K562 (cell line): ENCODE results near the gene SYT3. TPM values are rescaled to one million over a fixed set of nuclear protein-coding genes. Genes with fewer than 3 reads are reported as not detected.

Experiments
- ATAC-seq: fragments of 200-7000 bp; cut with Tn5 transposase; 3 replicates; pipeline ENCODE4 v1.9.1; 2020; ENCODE audit warnings: moderate library complexity
- BruUV-seq: library from RNA; stranded (reverse); fragments of 400-500 nt; replicated peaks from 2 replicates; lab custom pipeline; 2021; lab: Mats Ljungman, UMichigan
- CTCF ChIA-PET: fragments of 300-600 bp; formaldehyde crosslinking; extraction: SDS; loops from one replicate; lab custom pipeline; 2021; ENCODE audit warnings: low intra/inter-chr PET ratio; lab: Yijun Ruan, JAX
- POLR2A ChIA-PET: fragments of 300-600, 350-650 bp; sonication (Branson Sonifier 250); formaldehyde crosslinking; extraction: SDS; loops from one replicate; lab custom pipeline; 2021; ENCODE audit warnings: antibody characterized with exemption, inconsistent platforms; lab: Yijun Ruan, JAX
- DNase-seq, 4 experiments: peaks; one replicate each; pipeline versions ENCODE4 v3.0.0 to v3.0.0-alpha.2; 2011 to 2018; ENCODE audit warnings: low spot score in 3 of 4, mixed read lengths in 3 of 4; ENCODE audit errors: extremely low read depth in 1 of 4
- FAIRE-seq: peaks from 2 replicates; lab custom pipeline; 2011; peaks lifted over from hg19 to GRCh38; lab: Jason Lieb, UNC
- H2AFZ ChIP-seq: 2 replicates; pipeline ENCODE4 v1.6.0; 2011; ENCODE audit warnings: low read depth, low read length, control low read depth, inconsistent platforms
- H3K27ac ChIP-seq: fragments of 200-600 bp; 3 replicates; pipeline ENCODE4 v1.8.0; 2011; ENCODE audit warnings: low read depth, mild to moderate bottlenecking, control low read depth, inconsistent platforms, low read length, moderate library complexity, mixed read lengths; ENCODE audit errors: extremely low read depth
- H3K27me3 ChIP-seq, 2 experiments: fragments of 300-600 bp in 1 of 2; 2 replicates in 1 of 2; 3 replicates in 1 of 2; pipeline versions ENCODE4 v1.6.0 to v1.8.0; 2011; ENCODE audit warnings: inconsistent platforms in 2 of 2, low read length in 2 of 2, mild to moderate bottlenecking in 1 of 2, mixed read lengths in 1 of 2, moderate library complexity in 1 of 2; ENCODE audit not compliant: control insufficient read depth in 2 of 2, insufficient read depth in 2 of 2
- H3K36me3 ChIP-seq: fragments of 300-600 bp; 3 replicates; pipeline ENCODE4 v1.8.0; 2011; ENCODE audit warnings: mild to moderate bottlenecking, low read length, inconsistent platforms; ENCODE audit not compliant: control insufficient read depth, insufficient read depth
- H3K4me1 ChIP-seq, 2 experiments: fragments of 200-600 bp in 1 of 2; replicated peaks in 1 of 2; 2 replicates in 1 of 2; 3 replicates in 1 of 2; pipeline versions ENCODE4 v1.5.1 to v1.8.0; 2011; ENCODE audit warnings: inconsistent platforms in 2 of 2, low read length in 2 of 2, mild to moderate bottlenecking in 1 of 2, mixed read lengths in 1 of 2, moderate library complexity in 1 of 2; ENCODE audit not compliant: control insufficient read depth in 2 of 2, insufficient read depth in 2 of 2
- H3K4me2 ChIP-seq: 2 replicates; pipeline ENCODE4 v1.6.1; 2011; ENCODE audit warnings: low read length, control low read depth, inconsistent platforms, mixed read lengths; ENCODE audit not compliant: insufficient read depth
- H3K4me3 ChIP-seq: fragments of 200-600 bp; sonication (generic), shearing (Covaris generic); 2 replicates; pipeline ENCODE4 v1.5.1; 2016; ENCODE audit warnings: control low read depth, inconsistent platforms
- H3K79me2 ChIP-seq: fragments of 200-600 bp; 3 replicates; pipeline ENCODE4 v1.8.0; 2011; ENCODE audit warnings: low read length, inconsistent platforms; ENCODE audit not compliant: control insufficient read depth, insufficient read depth
- H3K9ac ChIP-seq, 2 experiments: 2 replicates each; pipeline versions ENCODE4 v1.6.0 to v1.6.1; 2011; ENCODE audit warnings: low read depth in 2 of 2, low read length in 2 of 2, control low read depth in 1 of 2, inconsistent platforms in 1 of 2, mild to moderate bottlenecking in 1 of 2, mixed read lengths in 1 of 2; ENCODE audit not compliant: insufficient read depth in 1 of 2
- H3K9me1 ChIP-seq: one replicate; pipeline ENCODE4 v1.6.0; 2011; ENCODE audit warnings: inconsistent platforms, mild to moderate bottlenecking, low read length, moderate library complexity; ENCODE audit not compliant: control insufficient read depth, insufficient read depth
- H3K9me3 ChIP-seq: replicated peaks from 2 replicates; pipeline ENCODE4 v1.5.1; 2011; ENCODE audit warnings: low read depth, low read length, inconsistent platforms; ENCODE audit not compliant: control insufficient read depth, insufficient read depth
- H4K20me1 ChIP-seq: replicated peaks from 2 replicates; pipeline ENCODE4 v1.6.1; 2011; ENCODE audit warnings: low read length, inconsistent platforms, mixed read lengths; ENCODE audit not compliant: control insufficient read depth, insufficient read depth
- BRD4 ChIP-seq: fragments of 200-600 bp; sonication (generic); IDR thresholded peaks from 2 replicates; pipeline ENCODE4 v1.6.1; 2017; ENCODE audit warnings: inconsistent platforms
- MTF1 ChIP-seq: fragments of 250-450 bp; sonication (Bioruptor Pico); IDR thresholded peaks from 2 replicates; pipeline ENCODE4 v1.9.0; 2021; ENCODE audit warnings: moderate library complexity, mild to moderate bottlenecking, inconsistent platforms, borderline replicate concordance
- PPARD ChIP-seq: fragments of 250-450 bp; sonication (Bioruptor Pico); IDR thresholded peaks from 2 replicates; pipeline ENCODE4 v1.8.0; 2022; ENCODE audit warnings: inconsistent platforms, mild to moderate bottlenecking, moderate library complexity
- PTBP1 ChIP-seq: fragments of 200-400 bp; formaldehyde crosslinking; IDR thresholded peaks from 2 replicates; pipeline ENCODE4 v1.6.1; 2017; ENCODE audit warnings: low read depth, low read length
- RBM14 ChIP-seq: fragments of 200-400 bp; formaldehyde crosslinking; IDR thresholded peaks from 2 replicates; pipeline ENCODE4 v1.6.1; 2018; ENCODE audit warnings: low read depth, mild to moderate bottlenecking, low read length, moderate library complexity, borderline replicate concordance; ENCODE audit not compliant: insufficient read depth
- SP2 ChIP-seq: IDR thresholded peaks from 2 replicates; pipeline ENCODE4 v1.6.1; 2011; ENCODE audit warnings: mild to moderate bottlenecking, low read depth, low read length, moderate library complexity; ENCODE audit not compliant: poor library complexity, severe bottlenecking; ENCODE audit errors: extremely low read depth
- ZBTB11 ChIP-seq, 3 experiments: fragments of 200-800 bp in 1 of 3; fragments of 250-450 bp in 1 of 3; fragments of 450-650 bp in 1 of 3; sonication (Bioruptor Pico) in 1 of 3; sonication (Bioruptor generic) in 1 of 3; formaldehyde crosslinking in 1 of 3; IDR thresholded peaks; 2 replicates each; pipeline versions ENCODE4 v1.6.1 to v1.8.0; 2016 to 2022; ENCODE audit warnings: mild to moderate bottlenecking in 2 of 3, missing genetic modification characterization in 2 of 3, missing compliant biosample characterization in 1 of 3, moderate library complexity in 1 of 3
- ZBTB26 ChIP-seq: fragments of 450-650 bp; formaldehyde crosslinking; IDR thresholded peaks from 2 replicates; pipeline ENCODE4 v1.4.0; 2022; ENCODE audit warnings: missing genetic modification characterization
- ZNF512 ChIP-seq: IDR thresholded peaks from 2 replicates; pipeline ENCODE4 v1.6.1; 2016; ENCODE audit warnings: missing genetic modification characterization, missing compliant biosample characterization
- ZNF592 ChIP-seq: fragments of 450-650 bp; IDR thresholded peaks from 2 replicates; pipeline ENCODE4 v1.6.1; 2017; ENCODE audit warnings: antibody characterized with exemption, mild to moderate bottlenecking
- WGBS: fragments of 100-300 bp; shearing (Covaris generic); methylation state at CpG from one replicate; pipeline ENCODE4 v1.1.6; 2016; ENCODE audit warnings: low coverage, mixed read lengths; ENCODE audit not compliant: insufficient coverage; ENCODE audit errors: missing lambda C conversion rate; 5-methylcytosine and 5-hydroxymethylcytosine counted together
- in situ Hi-C: fragments of 300-500 bp; cut with MboI; formaldehyde crosslinking; loops from 4 replicates; pipeline ENCODE4 v1.15.0; 2018; ENCODE audit warnings: inconsistent platforms, mixed read lengths
- intact Hi-C: fragments of 100-400 bp; cut with micrococcal nuclease; formaldehyde crosslinking; loops from 2 replicates; pipeline ENCODE4 v1.14.2; 2022
- polyA plus RNA-seq, 8 experiments: library from polyadenylated mRNA; depleted of rRNA in 4 of 8; stranded (reverse) in 5 of 8; unstranded in 3 of 8; fragments of >200 nt; fragmentation: Nextera tagmentation in 2 of 8; fragmentation: Illumina TruSeq in 1 of 8; extraction: Ambion mirVana in 2 of 8; extraction: Trizol in 1 of 8; gene quantifications; 2 replicates each; pipeline versions ENCODE4 v1.2.1 to v1.2.3, GENCODE V29; 2011 to 2014; ENCODE audit warnings: inconsistent platforms in 1 of 8, missing spikeins in 1 of 8
- total RNA-seq, 7 experiments: library from RNA; depleted of rRNA in 6 of 7; stranded (reverse); fragments of >200 nt in 6 of 7; fragmentation: Illumina TruSeq in 2 of 7; extraction: Trizol in 2 of 7; gene quantifications; 2 replicates each; pipeline versions ENCODE4 v1.2.1 to v1.2.3, GENCODE V29; 2011 to 2021; ENCODE audit warnings: low replicate concordance in 1 of 7

The SYT3 gene
- total and polyA plus RNA-seq, 9 of the 15 experiments (the other 6 are each of a cell fraction or from before 2014, with no cell fraction given), result 0.36 to 2.0 (median 0.54) TPM; not detected in 2

GRCh38 chr19:50657222-50657669 is 17.6 kb upstream of the SYT3 start:
- intact Hi-C loops, result loop anchor here (5.0 kb wide), 2 partner anchors 280 to 295 kb away; partner anchors contain the start of gene NR1H2
- TF ChIP-seq ZNF592 (no peak; the same call in 1 of the 2 replicates), ZBTB26 (CRISPR knock-in tag) (no peak), BRD4 (no peak), ZBTB11 (CRISPR knock-in tag; IDR thresholded peaks at IDR 0.05) (no peak), PTBP1 (no peak), ZNF512 (tag) (no peak), MTF1 (CRISPR knock-in tag) (no peak), SP2 (no peak), PPARD (CRISPR knock-in tag) (no peak), RBM14 (no peak)

More at GRCh38 chr19:50657222-50657669, 17.6 kb upstream of the SYT3 start:
- H3K9me1 ChIP-seq, result no peaks in the 10 kb centered on the region
- no peaks in the 10 kb centered on the region; a peak in 1 of 5 replicates for H3K27me3 ChIP-seq
- peaks cover 14% of the 10 kb centered on the region; the same call in 2 of the 3 replicates for H3K79me2 ChIP-seq
- peaks cover 20 to 48% of the 10 kb centered on the region in 2 experiments for H3K4me1 ChIP-seq
- H4K20me1 ChIP-seq, result peaks cover 3% of the 10 kb centered on the region; the same call in 1 of the 2 replicates
- DNase-seq (peak in 2 of 4 experiments; percentile 44 to 50), FAIRE-seq (peak; percentile 59), ATAC-seq (no peak)
- no peaks in the 10 kb centered on the region for H3K36me3 ChIP-seq
- H3K4me3 ChIP-seq, result peak overlapping the region; percentile 63
- 4% methylated on average over 6 of the region's 6 CpGs for WGBS
- peak overlapping the region; percentile 60 to 98 for H3K9ac ChIP-seq
- ChIA-PET POLR2A (interaction anchor here (1.1 kb wide), 1 partner anchor 26 kb away, joined by 3 read pairs; no protein-coding TSS in a partner anchor), CTCF (no interaction called here)
- no peaks in the 10 kb centered on the region for H3K9me3 ChIP-seq
- H3K27ac ChIP-seq, result peak overlapping the region; percentile 98
- H2AFZ ChIP-seq, result peak overlapping the region; percentile 61
- in situ Hi-C loops, result no loop called here
- BruUV-seq, result TSS peak; percentile 92
- peak overlapping the region; percentile 89 for H3K4me2 ChIP-seq
